SK-N-SH treated with all-trans-retinoic acid at 6 μM for 48 hours (cell line): ENCODE results near the gene SKAP2.

Source experiments
- ATAC-seq: fragments of 200-7000 bp; cut with Tn5 transposase; 3 replicates; pipeline ENCODE4 v1.9.1; 2020; ENCODE audit warnings: mild to moderate bottlenecking, moderate library complexity
- ARNTL ChIP-seq: fragments of 450-650 bp; formaldehyde crosslinking; IDR thresholded peaks from 2 replicates; pipeline ENCODE4 v1.5.0; 2020; ENCODE audit warnings: low read depth, mild to moderate bottlenecking, moderate library complexity, borderline replicate concordance
- BACH2 ChIP-seq: fragments of 250-450 bp; sonication (Bioruptor Pico); IDR thresholded peaks from 2 replicates; pipeline ENCODE4 v1.9.0; 2021; ENCODE audit warnings: mild to moderate bottlenecking, borderline replicate concordance
- CREB5 ChIP-seq: fragments of 250-450 bp; sonication (Bioruptor Pico); IDR thresholded peaks from 2 replicates; pipeline ENCODE4 v1.5.1; 2020; ENCODE audit warnings: low read depth, mild to moderate bottlenecking, moderate library complexity
- CSDC2 ChIP-seq: fragments of 250-450 bp; sonication (Bioruptor Pico); IDR thresholded peaks from 2 replicates; pipeline ENCODE4 v1.5.0; 2020; ENCODE audit warnings: mild to moderate bottlenecking, moderate library complexity
- CSRNP3 ChIP-seq: fragments of 250-450 bp; sonication (Bioruptor Pico); IDR thresholded peaks from 2 replicates; pipeline ENCODE4 v1.5.1; 2021; ENCODE audit warnings: mild to moderate bottlenecking, moderate library complexity
- ESRRG ChIP-seq: fragments of 250-450 bp; sonication (Bioruptor Pico); IDR thresholded peaks from 2 replicates; pipeline ENCODE4 v1.6.1; 2021; ENCODE audit warnings: mild to moderate bottlenecking
- GLIS3 ChIP-seq: fragments of 250-450 bp; sonication (Bioruptor Pico); IDR thresholded peaks from 2 replicates; pipeline ENCODE4 v1.5.0; 2020; ENCODE audit warnings: mild to moderate bottlenecking, moderate library complexity
- ISL1 ChIP-seq: fragments of 250-450 bp; sonication (Bioruptor Pico); IDR thresholded peaks from 2 replicates; pipeline ENCODE4 v2.1.2; 2022; ENCODE audit warnings: mild to moderate bottlenecking, moderate library complexity
- OSR1 ChIP-seq: fragments of 250-450 bp; sonication (Bioruptor Pico); IDR thresholded peaks from 2 replicates; pipeline ENCODE4 v1.8.0; 2022; ENCODE audit warnings: moderate library complexity, mild to moderate bottlenecking, inconsistent platforms
- PATZ1 ChIP-seq: fragments of 250-450 bp; sonication (Bioruptor Pico); IDR thresholded peaks from 2 replicates; pipeline ENCODE4 v1.8.0; 2020; ENCODE audit warnings: mild to moderate bottlenecking, moderate library complexity, borderline replicate concordance
- POU6F1 ChIP-seq: fragments of 250-450 bp; sonication (Bioruptor Pico); IDR thresholded peaks from 2 replicates; pipeline ENCODE4 v1.8.0; 2021; ENCODE audit warnings: low read depth, mild to moderate bottlenecking, moderate library complexity, borderline replicate concordance
- PPARA ChIP-seq: fragments of 250-450 bp; sonication (Bioruptor Pico); IDR thresholded peaks from 2 replicates; pipeline ENCODE4 v1.5.0; 2020; ENCODE audit warnings: mild to moderate bottlenecking, borderline replicate concordance
- RARB ChIP-seq: fragments of 250-450 bp; sonication (Bioruptor Pico); IDR thresholded peaks from 2 replicates; pipeline ENCODE4 v1.8.0; 2021; ENCODE audit warnings: mild to moderate bottlenecking, moderate library complexity
- SNAI2 ChIP-seq: fragments of 250-450 bp; sonication (Bioruptor Pico); IDR thresholded peaks from 2 replicates; pipeline ENCODE4 v1.5.0; 2020; ENCODE audit warnings: mild to moderate bottlenecking, moderate library complexity
- TCF4 ChIP-seq: fragments of 250-450 bp; sonication (Bioruptor Pico); IDR thresholded peaks from 2 replicates; pipeline ENCODE4 v1.8.0; 2021; ENCODE audit warnings: mild to moderate bottlenecking, moderate library complexity, borderline replicate concordance
- TOX ChIP-seq: fragments of 250-450 bp; sonication (Bioruptor Pico); IDR thresholded peaks from 2 replicates; pipeline ENCODE4 v1.8.0; 2021; ENCODE audit warnings: mild to moderate bottlenecking, moderate library complexity, borderline replicate concordance
- ZC3H10 ChIP-seq: fragments of 250-450 bp; sonication (Bioruptor Pico); IDR thresholded peaks from 2 replicates; pipeline ENCODE4 v1.5.1; 2021; ENCODE audit warnings: mild to moderate bottlenecking, moderate library complexity
- ZFP3 ChIP-seq: fragments of 250-450 bp; sonication (Bioruptor Pico); IDR thresholded peaks from 2 replicates; pipeline ENCODE4 v1.5.0; 2020; ENCODE audit warnings: mild to moderate bottlenecking, moderate library complexity
- ZFP30 ChIP-seq: fragments of 450-650 bp; formaldehyde crosslinking; IDR thresholded peaks from 2 replicates; pipeline ENCODE4 v1.5.0; 2022; ENCODE audit warnings: mild to moderate bottlenecking, moderate library complexity
- ZNF565 ChIP-seq: fragments of 450-650 bp; formaldehyde crosslinking; conservative IDR thresholded peaks from 2 replicates; pipeline ENCODE4 v1.5.0; 2020; ENCODE audit warnings: low read depth, mild to moderate bottlenecking, moderate library complexity
- ZNF70 ChIP-seq: fragments of 450-650 bp; formaldehyde crosslinking; IDR thresholded peaks from 2 replicates; pipeline ENCODE4 v1.5.0; 2020; ENCODE audit warnings: mild to moderate bottlenecking, moderate library complexity
- ZNF8 ChIP-seq: fragments of 450-650 bp; formaldehyde crosslinking; IDR thresholded peaks from 2 replicates; pipeline ENCODE4 v1.5.0; 2020; ENCODE audit warnings: mild to moderate bottlenecking, moderate library complexity

The SKAP2 gene

GRCh38 chr7:26735976-26736600, 128.3 kb downstream of the SKAP2 start:
- TF ChIP-seq ZC3H10 (CRISPR knock-in tag) (no peak), ZNF565 (CRISPR knock-in tag) (no peak), ZFP3 (no peak), ESRRG (no peak), CREB5 (CRISPR knock-in tag) (no peak), CSRNP3 (CRISPR knock-in tag) (no peak), TOX (no peak), ZFP30 (no peak), GLIS3 (CRISPR knock-in tag) (no peak)
- no peak for ATAC-seq

GRCh38 chr7:26729150-26729775, 135.1 kb downstream of the SKAP2 start:
- TF ChIP-seq ZC3H10 (CRISPR knock-in tag) = no peak
- TF ChIP-seq ZNF565 (CRISPR knock-in tag) = no peak
- TF ChIP-seq ZNF70 (CRISPR knock-in tag) = no peak
- no peak for TF ChIP-seq BACH2 (CRISPR knock-in tag)
- TF ChIP-seq ARNTL = no peak
- no peak for TF ChIP-seq RARB (CRISPR knock-in tag)
- TF ChIP-seq ZNF8 (CRISPR knock-in tag) = no peak
- TF ChIP-seq OSR1 = no peak
- TF ChIP-seq TCF4 (CRISPR knock-in tag) = no peak
- TF ChIP-seq ZFP30 = no peak
- TF ChIP-seq ZFP3 = no peak
- no peak for TF ChIP-seq GLIS3 (CRISPR knock-in tag)
- TF ChIP-seq CSRNP3 (CRISPR knock-in tag) = no peak
- TF ChIP-seq ISL1 (CRISPR knock-in tag) = no peak
- TF ChIP-seq ESRRG = no peak
- TF ChIP-seq PPARA = no peak
- TF ChIP-seq SNAI2 = no peak
- TF ChIP-seq POU6F1 (CRISPR knock-in tag) = no peak
- TF ChIP-seq TOX = no peak
- TF ChIP-seq PATZ1 (CRISPR knock-in tag) = no peak
- TF ChIP-seq, all 23 proteins: peak for 0
- ATAC-seq = no peak

GRCh38 chr7:26726051-26726450, 138.3 kb downstream of the SKAP2 start:
- TF ChIP-seq ZFP3 (no peak), ZNF565 (CRISPR knock-in tag) (no peak)
- no peak for ATAC-seq

- ATAC-seq = no peak
- TF ChIP-seq ESRRG = no peak
- no peak for TF ChIP-seq CSRNP3 (CRISPR knock-in tag)
- no peak for TF ChIP-seq ZFP30
- TF ChIP-seq OSR1 = no peak
- TF ChIP-seq SNAI2 = no peak
- TF ChIP-seq TOX = no peak
- no peak for TF ChIP-seq POU6F1 (CRISPR knock-in tag)
- TF ChIP-seq ARNTL = no peak
- no peak for TF ChIP-seq CSDC2 (CRISPR knock-in tag)
- no peak for TF ChIP-seq PATZ1 (CRISPR knock-in tag)
These were observed 139.6 kb downstream of the SKAP2 start for GRCh38 chr7:26724795-26725194.
